Medulla oblongata (tissue), 1 donor: ENCODE measurements around the gene XPNPEP1.

Experiments used
- DNase-seq: peaks from one replicate; pipeline ENCODE4 v3.0.0-alpha.2; 2015; ENCODE audit errors: extremely low spot score

XPNPEP1 gene

GRCh38 chr10:109947111-109947920 is 24.0 kb upstream of the XPNPEP1 start:
- DNase-seq = no peak

DNA sequence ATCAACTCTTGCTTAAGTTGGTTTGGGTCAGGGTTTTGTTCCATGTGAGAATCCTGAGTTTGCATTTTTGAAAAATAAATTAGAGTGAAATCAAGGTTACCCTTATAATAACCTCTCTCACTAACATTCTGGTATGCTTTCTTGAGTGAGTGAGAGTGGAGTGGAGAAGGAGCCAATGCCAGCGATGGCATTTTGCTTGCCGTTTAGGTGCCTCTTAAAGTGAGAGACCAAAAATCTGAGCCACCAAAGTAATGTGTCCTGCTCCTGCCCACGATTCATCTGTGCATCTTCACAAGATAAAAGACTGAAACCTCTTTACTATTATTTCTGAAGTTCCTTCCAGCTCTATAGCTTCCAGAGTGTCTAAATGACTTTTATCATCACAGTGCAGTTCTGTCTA is 23.4 kb upstream of the XPNPEP1 start:
- DNase-seq = no peak

DNA sequence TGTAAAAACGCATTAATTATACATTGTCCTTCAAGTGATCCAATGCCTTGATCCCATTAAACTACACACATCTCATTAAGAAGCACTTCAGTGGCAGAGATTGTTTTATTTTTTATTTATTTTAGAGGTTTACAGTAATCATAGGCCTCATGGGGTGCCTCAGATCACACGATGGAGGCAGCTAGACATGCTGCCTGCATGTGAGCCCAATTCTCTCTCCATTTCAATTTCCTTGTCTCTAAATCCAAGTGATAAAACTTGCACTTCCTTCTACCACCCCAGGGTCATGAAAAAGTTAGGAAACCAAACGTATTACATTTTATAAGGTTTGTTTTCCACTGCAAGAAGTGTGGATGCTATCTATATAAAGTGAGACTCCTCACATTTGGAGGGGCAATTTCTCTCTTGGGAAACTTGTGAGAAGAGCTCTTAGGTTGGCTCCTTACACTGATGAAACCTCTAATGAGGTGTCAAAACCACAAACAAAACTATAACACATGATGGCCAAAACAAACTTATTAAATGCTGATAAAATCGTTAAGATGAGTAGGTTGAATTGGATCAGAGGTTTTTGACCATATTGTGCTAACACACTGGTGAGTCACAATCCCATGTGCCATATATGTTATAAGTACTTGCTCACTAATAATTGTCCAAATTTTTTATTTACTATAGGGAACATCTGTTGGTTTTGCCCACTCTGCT is 22.3 kb upstream of the XPNPEP1 start:
- no peak for DNase-seq

DNA sequence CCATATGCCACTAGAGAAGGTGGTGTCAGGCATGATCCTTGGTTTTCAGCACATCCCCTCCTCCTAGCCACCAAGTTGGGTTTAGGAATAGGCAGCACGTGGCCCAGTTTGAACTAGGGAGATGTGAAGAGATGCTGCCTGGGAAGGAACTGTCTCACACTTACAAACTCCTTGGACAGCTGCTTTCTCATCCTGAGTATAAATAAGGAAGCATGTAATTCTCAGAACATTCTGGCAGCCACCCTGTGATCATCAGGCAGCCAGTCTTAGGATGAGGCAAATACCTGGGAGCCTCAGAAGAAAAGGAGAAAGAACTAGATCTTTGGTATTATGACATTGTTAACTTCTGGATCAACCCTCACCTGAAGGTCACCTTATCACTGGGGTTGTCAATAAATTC is 21.3 kb upstream of the XPNPEP1 start:
- DNase-seq = no peak

DNA sequence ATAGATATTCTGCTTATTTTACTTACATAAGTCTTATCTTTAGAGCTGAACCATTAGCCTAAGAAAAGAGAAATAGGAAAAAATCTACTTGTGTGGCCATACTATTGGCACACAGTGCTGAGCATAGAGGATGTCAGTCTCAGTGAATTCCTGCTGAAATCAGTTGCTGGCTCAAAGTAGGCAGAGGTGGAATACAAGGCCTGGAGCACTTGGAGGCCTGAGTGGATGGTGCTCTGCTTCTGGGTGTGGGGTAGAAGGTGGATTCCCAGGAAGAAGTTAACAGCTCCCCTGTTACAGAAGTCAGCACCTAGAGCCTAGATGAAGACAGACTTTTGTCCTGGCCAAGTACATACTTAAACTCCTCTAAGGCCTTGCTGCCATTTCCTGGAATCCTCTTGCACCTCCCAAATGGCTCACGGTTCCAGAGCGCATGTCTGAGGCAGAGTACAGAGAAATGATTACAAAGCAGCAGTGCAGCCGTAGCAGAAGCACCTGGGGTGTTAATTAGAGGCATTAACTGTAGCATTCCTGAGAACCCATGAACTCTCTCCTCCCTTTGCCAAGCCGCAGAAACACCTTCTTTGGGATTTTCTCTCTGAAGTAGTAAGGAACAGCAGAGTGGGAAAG is 18.0 kb upstream of the XPNPEP1 start:
- DNase-seq = no peak

DNA sequence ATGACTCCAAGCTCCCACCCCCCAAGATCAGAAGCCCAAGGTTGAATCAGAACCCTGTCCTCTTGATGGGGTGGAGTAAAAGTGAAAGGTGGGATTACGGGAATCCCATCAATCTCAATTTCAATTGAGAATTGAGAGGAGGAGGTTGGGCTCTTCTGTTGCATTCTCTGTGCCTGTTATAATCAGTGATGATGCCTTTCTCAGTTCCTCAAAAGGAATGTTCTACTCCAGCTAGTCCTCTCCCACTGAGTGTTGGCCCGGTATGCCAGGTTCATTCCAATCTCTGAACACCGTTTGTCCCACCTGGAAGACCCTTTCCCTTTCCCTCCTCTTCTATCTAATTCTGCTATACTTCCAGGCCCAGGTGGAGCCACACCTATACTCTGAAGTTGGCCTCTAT is 17.2 kb upstream of the XPNPEP1 start:
- DNase-seq = no peak

- no peak for DNase-seq
These were observed 16.8 kb upstream of the XPNPEP1 start for GRCh38 chr10:109940117-109940516.

DNA sequence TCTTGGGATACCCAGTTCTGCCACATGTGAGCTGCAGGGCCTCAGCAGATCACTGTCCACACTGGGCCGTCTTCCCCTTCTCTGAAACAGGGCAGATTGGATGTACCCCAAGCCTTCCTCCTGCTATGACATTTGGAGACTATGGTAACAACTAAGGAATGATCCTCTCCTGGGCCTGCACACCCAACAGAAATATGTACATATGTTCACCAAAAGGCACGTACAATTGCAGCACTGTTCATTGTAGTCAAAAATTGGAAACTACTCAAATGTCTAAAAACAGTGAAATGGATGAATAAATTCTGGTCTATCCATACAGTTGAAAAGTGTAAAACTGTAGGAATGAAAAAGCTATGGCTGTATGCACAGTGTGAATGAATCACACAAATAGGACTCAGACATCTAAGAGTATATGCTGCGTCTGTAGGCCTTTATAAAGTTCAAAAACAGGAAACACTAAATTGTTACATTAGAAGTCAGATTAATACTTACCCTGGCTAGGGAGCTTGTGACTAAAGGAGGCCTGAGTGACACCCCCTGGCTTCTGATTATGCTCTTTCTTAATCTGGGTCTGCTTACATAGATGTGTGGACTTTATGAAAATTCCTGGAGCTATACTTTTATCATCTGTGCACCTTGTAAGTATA is 16.1 kb upstream of the XPNPEP1 start:
- no peak for DNase-seq

GRCh38 chr10:109937460-109938065 is 14.3 kb upstream of the XPNPEP1 start:
- no peak for DNase-seq

GRCh38 chr10:109934958-109935793 is 11.9 kb upstream of the XPNPEP1 start:
- peak; percentile 57 for DNase-seq

DNA sequence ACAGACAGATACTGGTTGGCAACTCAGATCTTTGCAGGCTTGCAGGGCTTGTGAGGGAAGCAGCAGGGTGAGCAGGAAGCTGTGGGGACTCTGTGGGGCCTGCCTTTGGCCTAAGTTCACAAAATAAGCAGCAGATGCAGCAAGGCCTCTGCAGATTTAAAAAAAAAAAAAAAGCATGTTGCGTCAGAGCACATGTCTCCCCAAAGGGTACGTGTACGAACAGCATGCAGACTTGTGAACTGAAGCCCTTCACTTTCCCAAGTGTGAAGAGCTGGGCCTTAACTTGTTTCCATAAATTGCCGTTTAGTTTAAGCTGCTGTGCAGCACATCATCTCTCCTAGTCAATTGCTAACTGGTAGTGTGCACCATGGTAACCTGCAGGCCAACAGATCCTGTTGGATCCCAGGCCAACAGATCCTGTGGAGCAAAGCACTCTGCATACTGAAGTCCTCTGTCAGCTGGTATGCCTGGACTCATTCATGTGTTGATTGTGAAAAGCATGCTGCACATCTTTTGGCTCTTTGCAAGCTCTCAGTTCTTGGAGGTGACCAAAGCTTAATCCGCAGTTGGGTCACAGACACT is 10.8 kb upstream of the XPNPEP1 start:
- no peak for DNase-seq

DNA sequence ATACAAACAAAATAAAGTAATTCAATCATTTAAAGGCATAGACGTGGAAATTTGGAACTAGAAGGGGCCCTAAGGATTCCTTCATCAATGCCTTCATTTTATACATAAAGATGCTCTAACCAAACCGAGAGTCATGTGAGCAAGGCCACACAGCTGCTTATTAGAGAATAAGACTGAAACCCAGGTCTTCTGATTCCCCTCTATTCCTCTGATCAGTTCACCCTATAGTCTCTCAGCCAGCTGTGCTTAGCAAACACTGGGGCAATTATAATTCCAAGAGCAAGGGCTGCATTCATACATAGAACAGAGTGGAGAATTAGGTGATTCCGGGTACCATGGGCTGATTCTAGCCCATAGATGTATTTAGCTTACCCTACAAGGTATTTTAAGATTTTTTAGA is 9.7 kb upstream of the XPNPEP1 start:
- DNase-seq = no peak

- no peak for DNase-seq
These were observed 9.1 kb upstream of the XPNPEP1 start for GRCh38 chr10:109932391-109932790.

- peak; percentile 76 for DNase-seq
These were observed 7.9 kb upstream of the XPNPEP1 start for GRCh38 chr10:109931163-109931562.

GRCh38 chr10:109929501-109930219 is 6.3 kb upstream of the XPNPEP1 start:
- DNase-seq = no peak

DNA sequence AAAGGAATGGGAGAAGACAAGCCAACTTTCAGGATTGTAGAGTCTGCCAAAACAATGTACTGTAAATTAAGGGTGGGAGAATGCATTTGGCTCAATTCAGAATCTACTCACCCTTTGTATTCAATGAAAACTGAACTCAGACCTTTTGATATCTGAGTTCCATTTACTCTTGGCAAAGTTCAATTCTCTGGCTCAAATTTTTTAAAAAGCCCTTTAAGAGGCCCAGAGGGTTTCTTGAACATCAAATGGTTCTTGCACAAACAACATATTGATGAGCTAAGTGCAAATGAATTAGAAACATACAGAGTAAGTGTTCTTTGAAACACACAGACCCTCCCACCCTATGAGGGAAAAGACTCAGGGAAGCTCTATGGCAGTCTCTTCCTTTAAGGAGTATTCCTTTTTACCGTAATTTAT is 5.2 kb upstream of the XPNPEP1 start:
- no peak for DNase-seq

DNA sequence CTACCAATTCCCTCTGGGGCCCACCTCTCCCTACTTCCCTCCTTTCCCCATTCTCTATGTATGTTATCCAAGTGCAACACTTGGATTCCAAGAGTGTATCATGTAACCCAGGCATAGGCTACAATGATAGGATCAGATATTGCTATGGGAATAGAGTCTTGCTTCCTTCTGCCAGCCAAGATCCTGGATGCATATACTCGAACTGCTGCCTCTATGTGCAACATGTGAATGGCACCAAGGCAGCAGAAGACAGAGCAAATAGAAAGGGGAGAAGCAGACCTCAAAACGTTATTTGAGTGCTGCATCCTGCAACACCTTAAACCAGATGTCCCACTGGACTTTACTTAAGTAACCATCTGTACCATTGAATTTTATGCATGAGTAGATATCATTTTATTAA is 3.5 kb upstream of the XPNPEP1 start:
- no peak for DNase-seq

GRCh38 chr10:109926061-109926745 is 2.9 kb upstream of the XPNPEP1 start:
- no peak for DNase-seq

- no peak for DNase-seq
These were observed 1.8 kb upstream of the XPNPEP1 start for GRCh38 chr10:109924967-109925620.
